AG09319 (cell line): Measurements from ENCODE around the gene TMED6.

Experiments used
- DNase-seq: peaks from one replicate; pipeline ENCODE4 v3.0.0-alpha.2; 2010; ENCODE audit warnings: low read depth; ENCODE audit errors: extremely low read depth
- CTCF ChIP-seq: IDR thresholded peaks from 2 replicates; pipeline ENCODE4 v1.5.1; 2011; ENCODE audit warnings: low read depth, mild to moderate bottlenecking, inconsistent platforms, low read length, moderate library complexity

TMED6 gene

GRCh38 chr16:69318177-69318910 lies 33.2 kb downstream of the TMED6 start:
- no peak for TF ChIP-seq CTCF
- no peak for DNase-seq

- no peak for TF ChIP-seq CTCF
- no peak for DNase-seq
Measured at GRCh38 chr16:69316595-69317034, 35.0 kb downstream of the TMED6 start.

GRCh38 chr16:69315486-69316311 lies 35.9 kb downstream of the TMED6 start:
- no peak for DNase-seq

GRCh38 chr16:69314534-69314933 lies 37.1 kb downstream of the TMED6 start:
- DNase-seq = no peak
- no peak for TF ChIP-seq CTCF

More at GRCh38 chr16:69315486-69316311, 35.9 kb downstream of the TMED6 start:
- TF ChIP-seq CTCF = no peak

GRCh38 chr16:69313469-69313868 lies 38.1 kb downstream of the TMED6 start:
- TF ChIP-seq CTCF = no peak
- no peak for DNase-seq

GRCh38 chr16:69311533-69312387 lies 39.8 kb downstream of the TMED6 start:
- no peak; the same call in 1 of the 2 replicates for TF ChIP-seq CTCF
- no peak for DNase-seq
